Measurements from ENCODE around the gene KLF16.

Gene KLF16

DNA sequence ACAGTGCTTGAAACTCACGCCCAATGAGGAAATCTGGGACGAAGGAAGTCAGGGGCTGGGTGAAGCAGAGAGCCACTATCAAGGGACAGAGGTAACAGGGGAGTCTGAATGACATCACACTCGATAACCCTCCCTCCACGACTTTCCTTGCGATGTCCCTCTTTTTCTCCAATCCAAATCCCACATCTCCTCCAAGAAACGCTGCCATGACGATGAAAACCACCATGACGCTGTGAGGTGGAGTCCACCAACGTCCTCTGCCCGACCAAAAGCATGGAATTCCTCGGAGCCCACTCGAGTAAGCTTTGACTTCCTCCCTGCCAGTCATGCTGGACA lies 16.1 kb downstream of the KLF16 start:
- WGBS, 2 experiments (ENCODE audit: insufficient coverage in 2 of 2): 22 to 23% methylated on average over 10 to 11 of the region's 12 CpGs
- Histone ChIP-seq H3K9me3 (ENCODE audit: control insufficient read depth, low read length) (no peaks in the 10 kb centered on the region), H3K4me1 (ENCODE audit: control insufficient read depth, insufficient read depth, low read length, poor library complexity, severe bottlenecking) (peaks cover 13% of the 10 kb centered on the region), H3K27ac (ENCODE audit: low read depth, low read length, severe bottlenecking) (peak overlapping the region; percentile 100), H3K4me3 (ENCODE audit: extremely low read depth, insufficient read depth, low read length, poor library complexity, severe bottlenecking) (peak overlapping the region; percentile 99), H3K36me3 (ENCODE audit: control insufficient read depth, insufficient read depth, low read length) (peaks cover 26% of the 10 kb centered on the region)

GRCh38 chr19:1846517-1847204 lies 16.7 kb downstream of the KLF16 start:
- WGBS, 2 experiments (ENCODE audit: insufficient coverage in 2 of 2): 91 to 94% methylated on average over 29 of the region's 29 CpGs
- H3K4me1 ChIP-seq (ENCODE audit: control insufficient read depth, insufficient read depth, low read length, poor library complexity, severe bottlenecking): peaks cover 14% of the 10 kb centered on the region
- peak overlapping the region; percentile 99 for H3K4me3 ChIP-seq (ENCODE audit: extremely low read depth, insufficient read depth, low read length, poor library complexity, severe bottlenecking)
- no peak overlapping the region for H3K27ac ChIP-seq (ENCODE audit: low read depth, low read length, severe bottlenecking)
- peaks cover 24% of the 10 kb centered on the region for H3K36me3 ChIP-seq (ENCODE audit: control insufficient read depth, insufficient read depth, low read length)
- no peaks in the 10 kb centered on the region for H3K9me3 ChIP-seq (ENCODE audit: control insufficient read depth, low read length)

GRCh38 chr19:1845642-1846041 lies 17.7 kb downstream of the KLF16 start:
- Histone ChIP-seq H3K9me3 (ENCODE audit: control insufficient read depth, low read length) (no peaks in the 10 kb centered on the region), H3K4me1 (ENCODE audit: control insufficient read depth, insufficient read depth, low read length, poor library complexity, severe bottlenecking) (peaks cover 18% of the 10 kb centered on the region), H3K36me3 (ENCODE audit: control insufficient read depth, insufficient read depth, low read length) (peaks cover 20% of the 10 kb centered on the region), H3K4me3 (ENCODE audit: extremely low read depth, insufficient read depth, low read length, poor library complexity, severe bottlenecking) (no peak overlapping the region), H3K27ac (ENCODE audit: low read depth, low read length, severe bottlenecking) (no peak overlapping the region)
- 94 to 96% methylated on average over 11 of the region's 11 CpGs for WGBS, 2 experiments (ENCODE audit: insufficient coverage in 2 of 2)

- Histone ChIP-seq H3K4me3 (ENCODE audit: extremely low read depth, insufficient read depth, low read length, poor library complexity, severe bottlenecking) (no peak overlapping the region), H3K4me1 (ENCODE audit: control insufficient read depth, insufficient read depth, low read length, poor library complexity, severe bottlenecking) (peaks cover 20% of the 10 kb centered on the region), H3K9me3 (ENCODE audit: control insufficient read depth, low read length) (no peaks in the 10 kb centered on the region), H3K36me3 (ENCODE audit: control insufficient read depth, insufficient read depth, low read length) (peaks cover 20% of the 10 kb centered on the region), H3K27ac (ENCODE audit: low read depth, low read length, severe bottlenecking) (no peak overlapping the region)
- WGBS, 2 experiments (ENCODE audit: insufficient coverage in 2 of 2): 96 to 97% methylated on average over 15 of the region's 16 CpGs
Observed at GRCh38 chr19:1845125-1845515, 18.3 kb downstream of the KLF16 start.

DNA sequence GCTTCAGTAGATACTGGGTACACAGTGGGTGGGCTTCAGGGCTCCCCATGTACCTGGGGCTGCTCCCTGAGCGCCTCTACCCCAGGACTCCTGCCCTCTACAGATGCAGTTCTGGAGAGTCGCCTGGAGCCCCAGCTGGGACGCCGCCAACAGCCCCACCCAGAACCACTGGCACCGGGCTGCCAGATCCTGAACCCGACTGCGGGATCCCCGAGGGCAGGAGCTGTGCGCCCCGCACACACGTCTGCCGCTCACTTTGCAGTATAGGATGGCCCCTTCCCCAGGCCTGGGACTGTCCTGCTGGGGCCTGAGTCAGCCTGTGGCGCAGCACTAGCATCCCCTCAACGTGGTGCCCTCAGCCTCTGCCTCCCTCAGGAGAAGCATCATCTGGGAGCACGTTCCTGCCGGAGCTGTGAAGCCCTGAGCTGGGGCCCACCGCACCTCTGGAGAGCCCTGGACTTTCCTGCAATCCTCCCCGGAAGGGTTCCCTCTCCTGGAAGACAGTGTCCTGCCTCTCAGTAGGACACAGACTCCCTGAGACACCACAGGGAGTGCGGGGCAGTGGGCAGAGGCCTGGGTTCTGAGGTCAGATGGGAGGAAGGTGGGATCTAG lies 18.8 kb downstream of the KLF16 start:
- H3K9me3 ChIP-seq (ENCODE audit: control insufficient read depth, low read length): no peaks in the 10 kb centered on the region
- H3K27ac ChIP-seq (ENCODE audit: low read depth, low read length, severe bottlenecking): no peak overlapping the region
- no peak overlapping the region for H3K4me3 ChIP-seq (ENCODE audit: extremely low read depth, insufficient read depth, low read length, poor library complexity, severe bottlenecking)
- H3K4me1 ChIP-seq (ENCODE audit: control insufficient read depth, insufficient read depth, low read length, poor library complexity, severe bottlenecking): peaks cover 20% of the 10 kb centered on the region
- H3K36me3 ChIP-seq (ENCODE audit: control insufficient read depth, insufficient read depth, low read length): peaks cover 21% of the 10 kb centered on the region
- WGBS, 2 experiments (ENCODE audit: insufficient coverage in 2 of 2): 95 to 97% methylated on average over 14 to 17 of the region's 19 CpGs

DNA sequence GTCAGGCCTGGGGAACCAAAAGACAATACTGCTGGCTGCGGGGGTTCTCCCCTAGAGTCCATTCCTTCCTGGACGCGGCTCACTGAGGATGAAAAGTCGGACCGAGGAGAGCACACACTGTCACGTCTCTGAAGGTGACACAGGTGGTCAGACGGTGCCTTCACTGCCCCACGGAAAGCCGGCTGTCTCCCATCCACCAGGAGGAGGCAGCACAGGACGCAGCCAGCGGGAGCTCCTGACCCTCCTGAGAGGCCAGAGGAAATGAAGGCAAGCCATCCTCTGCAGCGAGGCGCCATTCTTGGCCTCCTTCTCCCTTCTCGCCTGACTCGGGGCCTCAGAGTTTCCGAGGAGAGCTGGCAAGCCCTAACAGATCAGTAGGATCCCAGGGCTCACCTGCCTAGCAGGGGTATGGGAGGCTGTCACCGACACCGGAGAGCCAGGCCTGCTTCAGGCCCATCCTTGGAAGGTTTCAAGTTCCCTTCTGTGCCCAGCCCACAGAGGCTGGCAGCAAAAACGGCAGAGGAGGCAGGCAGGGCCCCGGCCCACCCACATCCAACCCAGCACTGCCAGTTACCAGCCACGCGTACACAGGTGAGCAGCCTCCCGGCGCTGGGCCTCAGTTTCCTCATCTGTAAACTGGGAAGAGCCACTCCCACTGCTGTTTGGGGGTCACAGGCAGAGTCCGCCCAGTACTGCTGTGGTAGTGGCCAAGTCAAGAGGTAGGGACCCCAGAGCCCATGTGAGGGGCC lies 19.6 kb downstream of the KLF16 start:
- Histone ChIP-seq H3K9me3 (ENCODE audit: control insufficient read depth, low read length) (no peaks in the 10 kb centered on the region), H3K4me3 (ENCODE audit: extremely low read depth, insufficient read depth, low read length, poor library complexity, severe bottlenecking) (no peak overlapping the region), H3K4me1 (ENCODE audit: control insufficient read depth, insufficient read depth, low read length, poor library complexity, severe bottlenecking) (peaks cover 20% of the 10 kb centered on the region), H3K27ac (ENCODE audit: low read depth, low read length, severe bottlenecking) (no peak overlapping the region), H3K36me3 (ENCODE audit: control insufficient read depth, insufficient read depth, low read length) (peaks cover 25% of the 10 kb centered on the region)
- 87 to 92% methylated on average over 17 to 23 of the region's 25 CpGs for WGBS, 2 experiments (ENCODE audit: insufficient coverage in 2 of 2)

- Histone ChIP-seq H3K36me3 (ENCODE audit: control insufficient read depth, insufficient read depth, low read length) (peaks cover 25% of the 10 kb centered on the region), H3K9me3 (ENCODE audit: control insufficient read depth, low read length) (no peaks in the 10 kb centered on the region), H3K27ac (ENCODE audit: low read depth, low read length, severe bottlenecking) (no peak overlapping the region), H3K4me3 (ENCODE audit: extremely low read depth, insufficient read depth, low read length, poor library complexity, severe bottlenecking) (no peak overlapping the region), H3K4me1 (ENCODE audit: control insufficient read depth, insufficient read depth, low read length, poor library complexity, severe bottlenecking) (peaks cover 20% of the 10 kb centered on the region)
- WGBS, 2 experiments (ENCODE audit: insufficient coverage in 2 of 2): 91 to 93% methylated on average over 20 of the region's 22 CpGs
Observed at GRCh38 chr19:1843116-1843515, 20.3 kb downstream of the KLF16 start.

DNA sequence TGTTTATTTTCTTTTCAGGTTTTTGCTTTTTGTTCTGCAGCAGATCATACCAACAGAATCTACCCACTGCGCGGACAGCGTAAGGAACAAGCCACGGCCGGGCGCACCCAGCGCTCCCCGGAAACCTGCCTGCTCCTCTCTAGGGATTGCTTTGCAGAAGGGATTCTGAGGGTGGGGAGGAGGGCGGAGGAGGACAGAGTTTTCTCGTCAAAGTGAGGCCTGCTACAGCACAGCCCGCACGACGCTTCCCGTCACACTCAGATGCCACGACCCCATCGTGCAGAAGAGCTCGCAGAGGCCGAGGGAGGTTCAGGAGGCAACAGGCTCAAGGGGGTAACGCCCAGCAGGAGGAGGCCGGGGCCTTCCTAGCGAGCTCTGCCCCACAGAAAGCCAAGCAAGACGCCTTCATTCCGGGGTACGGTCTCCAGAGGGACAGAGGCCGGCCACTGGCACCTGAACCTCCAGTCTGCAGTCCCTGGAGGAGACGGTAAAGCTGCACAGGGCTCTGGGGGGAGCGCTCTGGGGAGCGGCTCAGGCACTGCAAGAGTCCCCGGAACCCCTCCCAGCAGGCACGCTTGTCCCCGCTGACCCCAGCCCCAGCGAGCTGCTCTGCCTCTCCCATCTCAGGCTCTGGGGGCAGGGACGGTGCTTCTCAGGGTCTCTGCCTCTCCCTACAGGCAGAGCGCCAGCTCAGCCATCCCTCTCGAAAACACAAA lies 22.0 kb downstream of the KLF16 start:
- Histone ChIP-seq H3K4me3 (ENCODE audit: extremely low read depth, insufficient read depth, low read length, poor library complexity, severe bottlenecking) (no peak overlapping the region), H3K9me3 (ENCODE audit: control insufficient read depth, low read length) (no peaks in the 10 kb centered on the region), H3K27ac (ENCODE audit: low read depth, low read length, severe bottlenecking) (no peak overlapping the region), H3K36me3 (ENCODE audit: control insufficient read depth, insufficient read depth, low read length) (peaks cover 25% of the 10 kb centered on the region), H3K4me1 (ENCODE audit: control insufficient read depth, insufficient read depth, low read length, poor library complexity, severe bottlenecking) (peaks cover 24% of the 10 kb centered on the region)
- WGBS, 2 experiments (ENCODE audit: insufficient coverage in 2 of 2): 90 to 93% methylated on average over 29 to 33 of the region's 35 CpGs

DNA sequence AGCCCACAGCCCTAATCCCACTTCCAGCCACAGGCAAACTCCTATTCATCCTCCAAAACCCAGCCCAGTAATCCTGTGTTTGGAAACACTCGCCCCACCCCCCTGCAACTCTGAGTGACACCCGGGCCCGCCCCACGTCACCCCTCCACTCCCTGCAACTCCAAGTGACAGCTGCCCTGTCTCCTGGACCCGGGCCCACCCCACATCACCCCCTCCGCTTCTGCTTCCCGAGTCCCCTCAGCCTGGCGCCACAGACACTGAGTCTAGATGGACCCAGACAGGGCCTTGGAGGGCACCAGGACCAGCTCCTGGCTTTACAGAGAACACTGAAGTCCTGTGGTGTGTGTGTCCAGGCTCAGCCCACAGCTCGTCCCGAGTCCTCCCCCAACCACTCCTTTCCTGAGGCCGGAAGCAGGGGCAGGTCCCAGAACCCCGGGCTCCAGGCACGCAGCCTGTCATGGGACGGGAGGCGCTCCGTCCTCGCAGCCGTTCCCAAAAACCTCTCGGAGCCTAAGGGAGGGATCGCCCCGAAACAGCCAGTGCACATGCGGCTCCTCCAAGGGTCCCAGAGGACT lies 22.8 kb downstream of the KLF16 start:
- WGBS, 2 experiments (ENCODE audit: insufficient coverage in 2 of 2): 88 to 92% methylated on average over 13 to 15 of the region's 22 CpGs
- H3K9me3 ChIP-seq (ENCODE audit: control insufficient read depth, low read length): no peaks in the 10 kb centered on the region
- H3K4me1 ChIP-seq (ENCODE audit: control insufficient read depth, insufficient read depth, low read length, poor library complexity, severe bottlenecking): peaks cover 22% of the 10 kb centered on the region
- no peak overlapping the region for H3K4me3 ChIP-seq (ENCODE audit: extremely low read depth, insufficient read depth, low read length, poor library complexity, severe bottlenecking)
- no peak overlapping the region for H3K27ac ChIP-seq (ENCODE audit: low read depth, low read length, severe bottlenecking)
- peaks cover 21% of the 10 kb centered on the region for H3K36me3 ChIP-seq (ENCODE audit: control insufficient read depth, insufficient read depth, low read length)
